ENCODE data around the gene KRTAP12-1.

The KRTAP12-1 gene

GRCh38 chr21:44677881-44678280, 4.1 kb downstream of the KRTAP12-1 start:
- no peak overlapping the region for H3K27ac ChIP-seq
- no peak overlapping the region for H3K4me3 ChIP-seq (ENCODE audit: low read depth, low read length)
- DNase-seq, result no peak
- peaks cover 5% of the 10 kb centered on the region for H3K9me3 ChIP-seq (ENCODE audit: severe bottlenecking)
- H3K36me3 ChIP-seq, result no peaks in the 10 kb centered on the region
- no peaks in the 10 kb centered on the region for H3K27me3 ChIP-seq (ENCODE audit: insufficient read depth, low read depth, severe bottlenecking)
- no peak for TF ChIP-seq CTCF (IDR thresholded peaks at IDR 0.05; ENCODE audit: low read depth, low read length)

GRCh38 chr21:44671911-44672310, 10.1 kb downstream of the KRTAP12-1 start:
- no peak overlapping the region for H3K4me3 ChIP-seq (ENCODE audit: low read depth, low read length)
- H3K9me3 ChIP-seq (ENCODE audit: severe bottlenecking), result peaks cover 32% of the 10 kb centered on the region
- DNase-seq, result no peak
- H3K27me3 ChIP-seq (ENCODE audit: insufficient read depth, low read depth, severe bottlenecking), result no peaks in the 10 kb centered on the region
- no peak for TF ChIP-seq CTCF (IDR thresholded peaks at IDR 0.05; ENCODE audit: low read depth, low read length)
- H3K27ac ChIP-seq, result no peak overlapping the region
- H3K36me3 ChIP-seq, result no peaks in the 10 kb centered on the region

GRCh38 chr21:44670642-44671432, 11.1 kb downstream of the KRTAP12-1 start:
- TF ChIP-seq CTCF (IDR thresholded peaks at IDR 0.05; ENCODE audit: low read depth, low read length), result no peak
- Histone ChIP-seq H3K27ac (no peak overlapping the region), H3K27me3 (ENCODE audit: insufficient read depth, low read depth, severe bottlenecking) (no peaks in the 10 kb centered on the region), H3K4me3 (ENCODE audit: low read depth, low read length) (no peak overlapping the region), H3K36me3 (no peaks in the 10 kb centered on the region), H3K9me3 (ENCODE audit: severe bottlenecking) (peaks cover 32% of the 10 kb centered on the region)
- DNase-seq, result no peak

- no peaks in the 10 kb centered on the region for H3K27me3 ChIP-seq (ENCODE audit: insufficient read depth, low read depth, severe bottlenecking)
- no peak overlapping the region for H3K4me3 ChIP-seq (ENCODE audit: low read depth, low read length)
- H3K36me3 ChIP-seq, result no peaks in the 10 kb centered on the region
- no peak for TF ChIP-seq CTCF (IDR thresholded peaks at IDR 0.05; ENCODE audit: low read depth, low read length)
- DNase-seq, result no peak
- peaks cover 30% of the 10 kb centered on the region for H3K9me3 ChIP-seq (ENCODE audit: severe bottlenecking)
- no peak overlapping the region for H3K27ac ChIP-seq
Observed at GRCh38 chr21:44667612-44668011, 14.4 kb downstream of the KRTAP12-1 start.

- H3K27me3 ChIP-seq (ENCODE audit: insufficient read depth, low read depth, severe bottlenecking), result no peaks in the 10 kb centered on the region
- no peaks in the 10 kb centered on the region for H3K36me3 ChIP-seq
- no peak for TF ChIP-seq CTCF (IDR thresholded peaks at IDR 0.05; ENCODE audit: low read depth, low read length)
- no peak within 1 kb of the TSS for H3K27ac ChIP-seq
- no peak within 1 kb of the TSS for H3K4me3 ChIP-seq (ENCODE audit: low read depth, low read length)
- peaks cover 25% of the 10 kb centered on the region for H3K9me3 ChIP-seq (ENCODE audit: severe bottlenecking)
- DNase-seq, result no peak
Observed at GRCh38 chr21:44666401-44667320, 15.3 kb downstream of the KRTAP12-1 start, which contains the start of gene KRTAP12-2. TSS of gene KRTAP12-2 (minus strand) at chr21:44666927. CDS start at chr21:44666886, 41 bp downstream.
